ENCODE measurements around the gene CASP6.

CASP6 gene

GRCh38 chr4:109702950-109703663 is at the start of gene CASP6:
TSS of gene CASP6 (minus strand) at chr4:109703445. CDS start at chr4:109703395, 50 bp downstream.
- TF ChIP-seq CTCF (conservative IDR thresholded peaks at IDR 0.05) = peak; percentile 69
- TF ChIP-seq ZFX (IDR thresholded peaks at IDR 0.05) = 0 out of 2 replicates have a peak, but pooled peaks have one; percentile 8
- peak within 1 kb of the TSS; percentile 52 for H3K27ac ChIP-seq

GRCh38 chr4:109752525-109752924 is 49.3 kb upstream of the CASP6 start:
- no peak overlapping the region for H3K27ac ChIP-seq
- no peak for TF ChIP-seq CTCF (conservative IDR thresholded peaks at IDR 0.05)
- TF ChIP-seq ZFX (IDR thresholded peaks at IDR 0.05) = no peak

- H3K27ac ChIP-seq = no peak overlapping the region
- no peak for TF ChIP-seq ZFX (IDR thresholded peaks at IDR 0.05)
- no peak for TF ChIP-seq CTCF (conservative IDR thresholded peaks at IDR 0.05)
Observed at GRCh38 chr4:109751852-109752251, 48.6 kb upstream of the CASP6 start.

GRCh38 chr4:109750652-109751244 is 47.5 kb upstream of the CASP6 start:
- TF ChIP-seq ZFX (IDR thresholded peaks at IDR 0.05) = no peak
- no peak for TF ChIP-seq CTCF (conservative IDR thresholded peaks at IDR 0.05)
- no peak overlapping the region for H3K27ac ChIP-seq

GRCh38 chr4:109749388-109750082 is 46.3 kb upstream of the CASP6 start:
- TF ChIP-seq CTCF (conservative IDR thresholded peaks at IDR 0.05) (no peak), ZFX (IDR thresholded peaks at IDR 0.05) (no peak)
- no peak overlapping the region for H3K27ac ChIP-seq

GRCh38 chr4:109748114-109748513 is 44.9 kb upstream of the CASP6 start:
- no peak for TF ChIP-seq CTCF (conservative IDR thresholded peaks at IDR 0.05)
- H3K27ac ChIP-seq = no peak overlapping the region

GRCh38 chr4:109746728-109747127 is 43.5 kb upstream of the CASP6 start:
- no peak for TF ChIP-seq CTCF (conservative IDR thresholded peaks at IDR 0.05)
- TF ChIP-seq ZFX (IDR thresholded peaks at IDR 0.05) = no peak
- no peak overlapping the region for H3K27ac ChIP-seq

Measured in C4-2B (cell line).